Fibroblast of gingiva (primary cell): Measurements from ENCODE around the gene MARK4.
"Not testable (repeated sequence)": the region's sequence is repeated elsewhere in the genome, so short reads cannot be mapped to it uniquely, and the experiment has no call there.

Experiments used
- DNase-seq: peaks from one replicate; pipeline ENCODE4 v3.0.0-alpha.2; 2011; ENCODE audit warnings: low read depth

The MARK4 gene

DNA sequence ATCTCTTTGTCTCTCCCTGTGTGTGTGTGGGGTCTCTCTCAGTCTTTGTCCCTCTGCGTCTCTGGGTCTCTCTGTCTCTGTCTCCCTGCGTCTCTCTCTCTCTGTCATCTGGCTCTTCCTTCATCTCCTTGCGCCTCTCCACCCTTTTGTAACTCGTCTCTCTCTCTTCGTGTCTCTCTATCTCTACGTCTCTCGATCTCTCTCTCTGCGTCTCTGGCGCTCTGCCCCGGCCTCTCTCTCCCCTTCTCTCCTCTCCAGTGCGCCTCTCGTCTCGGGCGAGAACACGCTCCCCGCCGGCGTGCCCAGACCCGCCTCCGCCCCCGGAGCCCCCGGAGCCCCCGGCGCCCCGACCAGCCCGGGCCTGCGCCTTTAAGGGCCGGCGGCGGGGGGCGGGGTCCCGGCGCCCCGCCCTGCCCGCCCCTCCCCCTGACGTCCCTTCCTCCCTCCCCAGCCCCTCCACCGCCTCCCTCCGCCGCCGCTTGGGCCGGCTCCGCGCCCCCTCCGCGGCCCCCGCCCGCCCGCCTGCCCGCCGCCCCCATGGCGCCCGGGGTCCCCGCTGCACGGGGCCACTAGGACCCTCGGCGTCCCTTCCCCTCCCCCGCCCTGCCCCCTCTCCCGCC is at the start of gene MARK4:
Gene MARK4 (plus strand): TSS at position 440 of the 620 bp plus-strand sequence. CDS start 318 bp downstream, outside the sequence.
- peak; percentile 43 for DNase-seq

DNA sequence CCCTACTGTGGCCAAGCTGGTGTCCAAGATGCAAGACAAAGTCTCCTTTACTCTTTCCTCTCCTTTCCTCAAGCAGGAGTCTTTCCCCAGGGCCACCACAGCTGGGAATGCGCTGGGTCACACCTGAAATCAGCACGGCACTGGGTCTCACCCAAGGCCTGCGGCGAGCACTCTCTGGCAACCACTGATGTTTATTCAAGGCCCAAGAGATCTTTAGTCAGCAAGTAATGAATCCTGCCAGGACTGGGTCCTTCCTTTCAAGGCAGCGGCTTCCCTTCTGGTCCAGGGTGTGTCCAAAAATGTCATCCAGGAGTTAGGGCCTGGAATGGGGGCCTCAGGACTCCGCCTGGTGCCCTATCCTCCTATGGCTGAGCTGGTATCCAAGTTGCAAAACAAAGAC is 48.4 kb upstream of the MARK4 start:
- no peak for DNase-seq

DNA sequence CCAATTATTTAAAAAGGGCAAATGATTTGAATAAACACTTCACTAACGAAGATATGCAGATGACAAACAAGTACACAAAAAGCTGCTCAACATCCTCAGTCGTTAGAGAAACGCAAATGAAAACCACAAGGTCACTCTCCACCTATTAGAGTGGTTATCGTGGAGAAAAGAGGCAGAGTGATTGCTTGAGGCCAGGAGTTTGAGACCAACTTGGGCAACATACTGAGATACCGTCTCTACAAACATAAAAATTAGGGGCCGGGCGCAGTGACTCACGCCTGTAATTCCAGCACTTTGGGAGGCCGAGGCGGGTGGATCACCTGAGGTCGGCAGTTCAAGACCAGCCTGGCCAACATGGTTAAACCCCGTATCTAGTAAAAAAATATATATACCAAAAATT is 45.3 kb upstream of the MARK4 start:
- DNase-seq: no peak

DNA sequence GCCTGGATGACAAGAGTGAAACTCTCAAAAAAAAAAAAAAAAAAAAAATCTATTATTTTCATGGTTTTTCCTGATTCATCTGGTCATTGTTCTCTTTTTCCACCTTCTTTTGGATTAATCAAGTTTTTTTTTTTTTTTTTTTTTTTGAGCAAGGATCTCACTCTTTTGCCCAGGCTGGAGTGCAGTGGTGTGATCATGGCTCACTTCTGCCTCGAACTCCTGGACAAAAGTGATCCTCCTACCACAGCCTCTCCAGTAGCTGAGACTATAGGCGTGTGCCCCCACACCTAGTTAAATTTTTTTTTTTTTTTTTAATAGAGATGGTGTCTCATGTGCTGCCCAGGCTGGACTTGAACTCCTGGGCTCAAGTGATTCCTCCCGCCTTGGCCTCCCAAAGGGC is 44.7 kb upstream of the MARK4 start:
- DNase-seq: no peak

DNA sequence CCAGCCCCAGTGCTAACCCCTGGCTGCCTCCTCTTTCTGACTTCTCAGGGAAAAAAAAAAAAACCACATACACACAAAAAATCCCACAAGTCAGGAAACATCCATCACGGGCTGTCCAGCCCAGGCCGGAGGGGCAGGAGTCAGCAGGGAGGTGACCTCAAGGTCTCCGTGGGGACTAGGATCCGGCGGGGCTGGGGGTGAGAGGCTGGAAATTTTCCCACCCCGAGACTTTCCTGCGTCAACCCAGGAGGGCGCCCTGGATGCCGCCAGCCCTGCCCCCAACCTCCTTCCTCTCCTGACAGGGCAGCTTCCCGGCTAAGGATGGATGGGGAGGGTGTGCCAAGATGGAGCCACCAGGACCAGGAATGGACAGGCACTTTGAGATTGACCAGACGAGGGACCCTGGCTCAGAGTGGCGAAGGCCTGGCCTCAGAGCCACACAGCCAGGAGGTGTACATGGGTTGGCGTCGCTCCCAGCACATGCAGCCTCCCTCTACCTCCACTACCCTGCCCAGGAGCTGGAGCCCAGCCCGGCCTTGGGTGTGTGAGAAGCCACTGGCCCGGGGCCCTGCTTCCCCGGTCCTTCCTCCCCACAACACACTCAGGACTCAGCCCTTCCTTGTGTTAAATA is 39.2 kb upstream of the MARK4 start:
- DNase-seq: no peak

DNA sequence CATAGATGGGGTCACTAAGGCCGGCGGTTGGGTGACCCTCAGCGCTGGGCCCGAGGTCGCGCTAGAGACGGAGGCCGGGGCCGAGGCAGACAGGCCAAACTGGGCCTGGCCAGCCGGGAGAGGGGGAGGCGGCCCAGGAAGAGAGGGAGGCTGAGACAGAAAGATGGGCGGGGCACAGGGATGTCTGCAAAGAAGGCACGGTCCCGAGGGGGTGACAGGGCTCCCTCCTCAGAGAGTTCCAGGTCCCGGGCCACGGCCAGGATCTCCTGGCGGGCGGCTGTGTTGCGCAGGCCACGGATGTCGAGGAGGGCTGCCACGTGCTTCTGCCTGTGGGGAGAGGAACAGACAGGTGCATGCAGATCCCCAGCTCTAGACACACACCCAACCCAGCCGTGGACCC is 38.0 kb upstream of the MARK4 start:
- DNase-seq: no peak

DNA sequence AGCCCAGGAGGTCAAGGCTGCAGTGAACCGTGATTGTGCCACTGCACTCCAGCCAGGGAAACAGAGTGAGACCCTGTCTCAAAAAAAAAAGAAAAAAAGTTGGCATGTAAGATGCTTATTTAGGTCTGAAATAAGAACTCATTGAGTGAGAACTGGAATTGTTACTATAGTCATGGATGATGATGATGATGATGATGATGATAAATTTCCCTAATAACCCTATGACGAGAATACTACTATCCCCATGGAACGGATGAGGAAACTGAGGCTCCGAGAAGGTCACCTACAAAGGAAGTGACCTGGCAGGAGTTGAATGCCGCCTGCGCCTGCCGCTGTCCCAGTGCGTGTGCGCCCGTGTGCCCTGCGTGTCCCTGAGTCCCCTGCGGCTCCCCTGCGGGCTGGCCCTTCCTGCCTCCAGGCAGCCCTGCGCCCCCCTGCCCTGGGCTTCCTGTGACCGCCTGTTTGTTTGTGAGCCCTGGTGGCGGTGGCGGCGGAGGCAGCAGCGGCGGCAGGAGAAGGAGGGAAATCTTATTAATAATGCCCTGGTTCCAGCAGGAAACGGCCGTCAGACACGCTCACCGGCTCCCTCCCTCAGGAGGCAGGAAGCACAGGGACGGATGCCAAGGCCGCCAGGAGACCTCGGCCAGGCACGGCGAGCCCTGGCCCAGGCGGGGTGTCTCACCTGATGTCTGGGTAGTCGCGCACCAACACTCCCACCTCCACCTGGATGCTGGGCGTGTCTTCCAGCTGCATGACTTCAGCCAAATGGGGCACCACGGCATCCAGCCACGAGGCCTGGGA is 35.5 kb upstream of the MARK4 start:
- no peak for DNase-seq

DNA sequence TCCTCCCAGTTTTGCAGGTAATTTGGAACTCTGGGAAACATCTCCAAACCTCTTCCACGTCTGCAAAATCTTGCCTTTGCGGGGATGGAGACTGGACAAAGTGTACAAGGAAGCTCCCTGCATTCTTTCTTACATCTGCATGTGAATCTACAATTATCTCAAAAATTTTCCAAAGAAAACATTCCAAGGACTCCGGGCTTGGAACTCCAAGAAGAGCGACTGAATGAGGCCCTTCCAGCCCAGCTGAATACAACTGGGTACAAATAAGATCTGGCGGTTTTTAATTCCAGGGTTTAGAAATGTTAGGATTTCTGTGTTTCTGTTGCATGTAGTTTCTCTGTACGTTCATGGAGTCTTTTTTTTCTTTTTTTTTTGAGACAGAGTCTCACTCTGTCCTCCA is 34.4 kb upstream of the MARK4 start:
- DNase-seq: no peak

DNA sequence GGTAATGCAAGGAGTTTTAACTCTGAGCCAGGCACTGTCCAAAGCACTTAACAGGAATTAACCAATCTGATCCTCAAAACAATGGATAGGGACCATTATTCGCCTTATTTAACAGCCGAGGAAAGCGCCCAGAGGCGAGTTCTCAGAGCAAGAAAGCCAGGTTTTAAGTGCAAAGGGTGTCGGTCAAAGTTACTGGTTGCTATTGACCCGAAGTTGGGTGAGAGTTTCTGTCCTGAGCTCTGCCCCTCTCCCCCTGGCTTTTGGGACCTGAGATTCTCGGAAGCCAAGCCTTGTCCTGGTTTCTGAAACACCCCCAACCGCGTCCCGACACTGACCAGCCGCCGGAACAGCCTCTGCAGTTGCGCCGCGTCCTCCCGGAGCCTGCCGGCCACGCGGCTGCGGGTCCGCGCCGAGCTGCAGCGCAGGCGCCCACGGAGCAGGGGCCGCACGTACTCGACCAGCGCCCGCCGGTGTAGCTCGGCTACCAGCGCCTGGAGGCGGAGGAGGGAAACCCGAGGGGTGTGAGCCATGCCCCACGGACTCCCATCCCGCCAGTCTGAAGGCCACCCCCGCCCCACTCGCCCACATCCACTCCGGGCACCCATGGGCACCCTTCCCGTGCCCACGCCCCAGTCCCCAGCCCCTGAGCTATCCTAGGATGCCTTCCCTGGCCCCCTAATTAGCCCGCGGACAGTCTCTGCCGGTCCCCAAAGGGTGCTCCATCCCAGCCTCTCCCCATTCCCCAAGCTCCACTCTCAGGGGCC is 33.7 kb upstream of the MARK4 start:
- no peak for DNase-seq

DNA sequence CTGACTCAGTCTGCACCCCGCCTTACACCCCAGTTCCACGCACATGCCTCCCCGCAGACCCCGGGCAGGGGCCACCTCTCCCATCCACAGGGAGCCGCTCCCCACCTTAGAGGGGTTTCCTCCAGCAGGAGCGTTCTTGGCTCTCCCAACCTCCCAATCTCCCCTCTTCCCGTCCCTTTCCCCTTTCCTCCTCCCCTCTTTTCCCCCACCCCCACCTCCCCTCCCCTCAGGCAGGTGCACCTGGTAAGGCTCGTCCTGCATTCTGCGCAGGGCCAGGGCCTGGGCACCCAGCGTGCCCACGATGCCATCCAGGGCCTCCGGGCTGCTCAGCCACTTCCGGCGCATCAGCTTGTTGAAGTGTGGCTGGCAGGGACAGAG is 33.1 kb upstream of the MARK4 start:
- no peak for DNase-seq

DNA sequence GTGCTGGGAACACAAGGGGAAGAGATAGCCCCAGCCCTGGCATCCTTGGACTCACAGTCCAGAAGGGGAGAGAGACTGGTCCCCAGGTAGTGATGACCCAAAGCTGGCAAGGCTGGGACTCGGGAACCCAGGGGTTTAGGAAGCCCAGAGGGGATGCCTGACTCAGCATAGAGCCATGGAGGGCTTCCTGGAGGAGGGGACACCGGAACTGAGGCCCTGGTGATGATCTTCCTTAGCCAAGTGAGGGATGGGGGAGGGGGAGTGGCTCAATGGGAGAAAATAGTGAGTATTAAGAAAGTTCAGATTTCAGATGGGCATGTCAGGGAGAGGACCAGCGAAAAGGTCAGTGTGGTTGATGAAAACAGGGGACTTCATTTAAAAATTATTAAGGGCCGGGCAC is 32.6 kb upstream of the MARK4 start:
- no peak for DNase-seq

DNA sequence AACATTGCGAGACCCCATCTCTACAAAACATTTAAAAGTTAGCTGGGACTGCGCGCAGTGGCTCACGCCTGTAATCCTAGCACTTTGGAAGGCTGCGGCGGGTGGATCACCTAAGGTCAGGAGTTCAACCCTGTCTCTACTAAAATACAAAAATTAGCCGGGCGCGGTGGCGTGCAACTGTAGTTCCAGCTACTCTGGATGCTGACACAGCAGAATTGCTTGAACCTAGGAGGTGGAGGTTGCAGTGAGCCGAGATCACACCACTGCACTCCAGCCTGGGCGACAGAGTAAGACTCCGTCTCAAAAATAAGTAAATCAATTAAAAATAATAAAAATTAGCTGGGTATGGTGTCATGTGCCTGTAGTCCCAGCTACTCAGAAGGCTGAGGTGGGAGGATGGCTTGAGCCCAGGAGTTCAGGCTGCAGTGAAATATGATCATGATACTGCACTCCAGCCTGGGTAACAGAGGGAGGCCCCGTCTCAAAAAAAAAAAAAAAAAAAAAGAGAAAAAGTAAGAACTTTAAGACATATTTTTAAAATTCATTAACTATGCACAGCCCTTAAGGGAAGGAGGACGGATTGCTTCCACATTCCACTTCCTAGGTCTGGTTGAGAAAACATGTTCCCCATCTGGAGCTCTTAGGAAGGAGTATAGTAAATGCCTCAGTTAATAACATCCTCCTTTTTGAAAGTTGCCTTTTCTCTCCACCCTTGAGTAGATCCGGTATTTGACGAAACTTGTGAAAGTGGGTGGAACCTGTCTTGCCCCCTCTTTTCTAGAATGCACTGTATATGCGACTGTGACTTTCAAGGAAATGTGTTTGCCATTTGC is 31.9 kb upstream of the MARK4 start:
- no peak for DNase-seq

DNA sequence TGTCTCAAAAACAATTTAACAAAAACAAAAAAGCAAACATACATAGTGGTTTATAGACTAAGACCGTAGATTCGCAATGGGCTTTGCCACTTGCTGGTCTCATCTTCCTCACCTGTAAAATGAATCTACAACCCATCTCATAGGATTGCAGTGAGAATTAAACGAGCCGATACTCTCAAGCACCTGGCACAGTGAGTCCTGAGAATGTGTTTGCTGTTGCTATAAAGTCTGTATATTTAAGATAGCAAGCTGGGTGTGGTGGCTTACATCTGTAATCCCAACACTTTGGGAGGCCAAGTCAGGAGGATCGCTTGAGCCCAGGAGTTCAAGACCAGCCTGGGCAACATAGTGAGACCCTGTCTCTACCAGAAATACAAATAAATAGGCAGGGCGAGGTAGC is 28.3 kb upstream of the MARK4 start:
- no peak for DNase-seq

DNA sequence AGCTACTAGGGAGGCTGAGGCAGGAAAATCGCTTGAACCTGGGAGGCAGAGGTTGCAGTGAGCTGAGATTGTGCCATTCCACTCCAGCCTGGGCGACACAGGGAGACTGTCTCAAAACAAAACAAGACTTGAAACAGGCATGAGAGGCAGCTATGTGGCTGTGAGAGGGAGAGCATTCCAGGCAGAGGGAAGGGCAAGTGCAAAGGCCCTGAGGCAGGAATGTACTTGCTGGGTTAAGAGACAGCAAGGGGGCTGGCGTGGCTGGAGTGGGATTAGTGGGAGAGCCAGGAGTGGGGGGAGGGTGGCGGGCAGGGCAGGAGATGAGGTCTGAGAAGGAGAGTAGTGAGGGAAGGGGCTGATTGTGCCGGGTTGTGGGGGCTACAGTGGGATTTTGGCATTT is 27.2 kb upstream of the MARK4 start:
- DNase-seq: no peak

DNA sequence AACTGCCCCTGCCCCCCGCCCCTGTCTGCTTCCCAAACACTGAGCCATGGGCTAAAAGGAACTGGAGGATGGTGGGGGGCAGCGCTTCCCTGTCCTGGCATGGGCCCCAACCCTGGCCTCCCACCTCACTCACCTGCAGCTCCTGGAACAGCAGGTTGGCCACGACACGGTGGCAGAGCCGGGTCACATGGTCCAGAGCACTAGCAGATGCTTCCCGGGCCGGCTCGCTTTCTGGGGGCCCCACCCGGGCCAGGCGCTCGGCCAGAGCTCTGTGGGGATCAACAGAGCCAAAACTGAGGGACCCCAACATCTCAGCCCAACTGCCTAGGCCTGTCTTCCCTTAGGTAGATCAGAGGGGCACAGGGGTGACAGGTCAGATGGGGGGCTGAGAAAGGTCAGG is 26.4 kb upstream of the MARK4 start:
- DNase-seq: no peak

DNA sequence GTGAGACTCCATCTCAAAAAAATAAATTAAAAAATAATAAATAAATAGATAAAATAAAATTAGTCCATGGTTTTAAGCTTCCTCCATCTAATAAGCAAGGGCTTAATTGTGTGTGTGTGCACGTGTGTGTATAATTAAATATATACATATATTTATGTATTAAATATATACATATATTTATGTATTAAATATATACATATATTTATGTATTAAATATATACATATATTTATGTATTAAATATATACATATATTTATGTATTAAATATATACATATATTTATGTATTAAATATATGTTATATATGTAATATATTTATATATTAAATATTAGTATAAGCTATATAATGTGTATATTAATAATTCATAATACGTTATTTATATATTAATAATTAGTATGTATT is 22.0 kb upstream of the MARK4 start:
- DNase-seq: not testable (repeated sequence)

DNA sequence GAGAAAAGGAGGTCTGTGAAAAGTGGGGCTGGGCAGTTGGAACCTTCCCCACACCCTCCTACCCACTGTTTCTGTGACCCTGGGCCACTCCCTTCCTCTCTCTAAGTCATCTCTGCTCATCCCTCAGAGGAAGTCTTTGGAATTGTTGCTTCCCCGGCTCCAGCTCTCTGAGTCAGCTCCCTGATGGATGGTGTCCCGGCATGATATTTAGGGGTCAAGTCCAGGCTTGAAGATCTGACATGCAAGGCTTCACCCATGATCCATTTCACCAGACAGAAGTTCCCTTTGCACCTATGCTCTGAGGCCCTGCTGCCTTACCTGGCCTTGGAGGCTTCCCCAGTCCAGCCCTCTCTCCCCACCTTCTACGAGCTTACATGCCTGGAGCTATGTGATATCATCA is 19.2 kb upstream of the MARK4 start:
- no peak for DNase-seq

DNA sequence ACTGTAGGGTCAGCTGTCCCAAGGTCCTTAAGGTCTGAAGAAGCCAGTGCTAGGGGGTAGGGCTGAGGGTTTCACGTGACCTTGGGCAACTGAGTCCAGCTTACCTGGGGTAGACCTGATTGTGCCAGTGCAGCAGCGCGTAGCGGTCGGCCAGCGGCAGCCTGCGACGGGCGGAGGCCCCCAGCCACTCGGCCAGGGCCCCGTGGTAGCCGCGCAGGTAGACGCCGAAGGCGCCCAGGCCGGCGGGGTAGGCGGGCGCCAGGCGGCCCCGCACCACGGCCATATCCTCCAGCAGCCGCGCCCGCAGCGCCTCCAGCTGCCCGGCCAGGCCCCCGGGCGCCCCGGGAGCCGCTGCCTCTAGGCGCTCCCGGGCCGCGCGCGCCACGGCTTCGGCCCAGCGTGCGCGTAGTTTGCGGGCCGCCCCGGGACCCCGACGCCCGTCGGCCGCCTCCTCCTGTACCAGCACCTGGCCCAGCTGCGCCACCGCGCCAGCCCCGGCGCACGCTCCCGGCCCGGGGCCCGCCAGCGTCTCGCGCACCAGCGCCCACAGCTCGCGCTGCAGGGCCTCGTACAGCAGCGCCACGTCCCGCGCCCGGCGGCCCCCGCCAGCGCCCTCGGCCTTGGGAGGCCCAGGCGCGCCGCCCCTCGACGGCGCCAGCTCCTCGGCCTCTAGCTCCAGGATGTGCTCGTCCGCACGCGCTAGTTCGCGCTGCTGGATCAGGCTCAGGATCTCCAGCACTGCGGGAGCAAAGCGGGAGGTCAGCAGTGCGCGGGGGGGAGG is 16.8 kb upstream of the MARK4 start:
- no peak for DNase-seq

DNA sequence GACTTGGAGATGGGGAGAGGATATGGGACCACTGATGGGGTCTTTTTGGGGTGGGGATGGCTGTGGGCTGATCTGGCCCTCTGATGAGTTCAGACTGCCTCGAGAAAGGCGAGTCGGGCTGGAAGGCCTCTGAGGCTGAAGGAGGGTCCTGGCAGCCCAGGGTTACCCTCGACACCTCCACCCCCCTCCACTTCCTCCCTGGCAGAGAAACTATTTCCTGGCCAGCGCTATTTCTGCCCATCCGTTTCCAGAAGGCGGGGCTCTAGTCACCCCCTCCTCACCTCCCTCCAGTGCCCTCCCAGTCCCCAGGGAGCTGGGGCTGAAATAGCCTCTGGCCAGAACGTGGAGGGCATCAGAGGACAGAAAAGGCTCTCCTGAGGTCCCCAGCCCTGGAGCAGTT is 15.6 kb upstream of the MARK4 start:
- DNase-seq: no peak

DNA sequence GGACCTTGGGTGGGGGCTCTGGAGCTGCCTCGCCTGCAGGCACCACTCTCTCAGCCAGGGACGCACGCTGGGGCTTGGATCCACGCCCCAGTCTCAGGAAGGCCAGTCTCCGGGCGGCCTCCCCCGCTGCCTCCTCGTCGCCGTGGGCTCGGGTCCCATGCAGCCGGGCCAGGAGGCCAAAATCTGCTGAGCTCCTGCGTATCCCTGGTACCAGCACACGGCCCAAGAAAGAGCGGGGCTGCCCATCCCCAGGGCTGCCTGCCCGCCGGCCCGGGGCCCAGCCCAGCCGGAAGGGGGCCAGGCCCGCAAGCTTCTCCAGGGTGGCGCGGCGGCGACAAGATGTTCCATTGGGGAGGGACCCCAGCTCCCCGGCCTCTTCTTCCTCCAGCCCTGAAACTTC is 12.5 kb upstream of the MARK4 start:
- no peak for DNase-seq

DNA sequence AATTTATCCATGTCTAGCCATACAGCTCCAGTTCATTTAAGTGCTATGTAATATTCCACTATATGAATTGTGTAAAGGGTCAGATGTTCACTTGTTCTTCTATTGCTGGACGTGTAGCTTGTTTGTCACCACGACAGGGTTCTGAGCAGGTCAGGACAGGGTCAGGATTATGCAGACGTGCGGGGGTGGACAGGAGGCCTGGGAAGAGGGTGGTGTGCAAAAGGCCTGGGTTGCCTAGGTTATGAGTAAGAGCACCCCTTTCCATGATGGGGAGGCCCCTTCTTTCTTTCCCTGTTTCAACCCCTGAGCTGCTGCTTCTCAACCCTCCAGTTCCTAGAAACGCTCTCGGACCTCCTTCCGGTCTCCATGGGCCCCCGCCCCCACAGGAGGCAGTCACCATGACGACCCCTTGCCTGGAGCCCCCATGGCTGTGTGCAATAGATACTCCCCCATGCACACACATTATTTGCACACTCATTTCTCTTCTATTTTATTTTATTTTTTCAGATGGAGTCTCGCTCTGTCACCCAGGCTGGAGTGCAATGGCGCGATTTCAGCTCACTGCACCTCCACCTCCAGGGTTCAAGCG is 7.8 kb upstream of the MARK4 start:
- no peak for DNase-seq
